NCI-H446 treated with DMSO at 0.1 percent for 48 hours (cell line): Measurements from ENCODE around the gene RPL3.
A peak's percentile ranks its signal among the peaks of the same experiment; 100 is the strongest.

ENCODE experiments used
- DNase-seq: peaks from one replicate; lab custom pipeline; 2025; lab: John Stamatoyannopoulos, UW

Gene RPL3

GRCh38 chr22:39282645-39283321 is 36.6 kb downstream of the RPL3 start:
- no peak for DNase-seq

- no peak for DNase-seq
Observed at GRCh38 chr22:39281126-39281525, 38.3 kb downstream of the RPL3 start.

GRCh38 chr22:39280250-39280649 is 39.2 kb downstream of the RPL3 start:
- DNase-seq: no peak

- no peak for DNase-seq
Observed at GRCh38 chr22:39279170-39279850, 40.1 kb downstream of the RPL3 start.

GRCh38 chr22:39278040-39278439 is 41.4 kb downstream of the RPL3 start:
- peak; percentile 10 for DNase-seq

- no peak for DNase-seq
Observed at GRCh38 chr22:39277142-39277607, 42.2 kb downstream of the RPL3 start.

- DNase-seq: no peak
Observed at GRCh38 chr22:39276440-39277141, 42.8 kb downstream of the RPL3 start.

GRCh38 chr22:39275814-39276439 is 43.5 kb downstream of the RPL3 start:
- no peak for DNase-seq

GRCh38 chr22:39273950-39274887 is 45.2 kb downstream of the RPL3 start:
- no peak for DNase-seq

GRCh38 chr22:39270792-39271191 is 48.6 kb downstream of the RPL3 start:
- no peak for DNase-seq

GRCh38 chr22:39270280-39270679 is 49.1 kb downstream of the RPL3 start:
- DNase-seq: no peak

- DNase-seq: no peak
Observed at GRCh38 chr22:39269095-39269790, 50.2 kb downstream of the RPL3 start.

GRCh38 chr22:39268645-39269044 is 50.8 kb downstream of the RPL3 start:
- DNase-seq: no peak

GRCh38 chr22:39267974-39268373 is 51.4 kb downstream of the RPL3 start:
- DNase-seq: no peak

- no peak for DNase-seq
Observed at GRCh38 chr22:39266398-39267030, 52.9 kb downstream of the RPL3 start.

- no peak for DNase-seq
Observed at GRCh38 chr22:39265143-39265886, 54.1 kb downstream of the RPL3 start.

- DNase-seq: no peak
Observed at GRCh38 chr22:39264349-39265038, 54.9 kb downstream of the RPL3 start.

- no peak for DNase-seq
Observed at GRCh38 chr22:39263626-39264348, 55.6 kb downstream of the RPL3 start.
